HCT116 (cell line): ENCODE measurements around the gene LINGO3. TPM values are rescaled to one million over a fixed set of nuclear protein-coding genes. Genes with fewer than 3 reads are reported as not detected.

ENCODE experiments used
- ATAC-seq: fragments of 200-7000 bp; cut with Tn5 transposase; 2 replicates; pipeline ENCODE4 v1.9.1; 2020; ENCODE audit warnings: mild to moderate bottlenecking, moderate library complexity
- BruUV-seq: library from RNA; stranded (reverse); fragments of 400-500 nt; replicated peaks from 2 replicates; lab custom pipeline; 2021; lab: Mats Ljungman, UMichigan
- CTCF ChIA-PET: fragments of 300-600 bp; sonication (Branson Sonifier 250); formaldehyde crosslinking; loops from one replicate; lab custom pipeline; 2021; ENCODE audit warnings: antibody characterized with exemption; lab: Charles Lee
- POLR2A ChIA-PET: fragments of 300-600, 350-600 bp; sonication (Branson Sonifier 250); formaldehyde crosslinking; loops from one replicate; lab custom pipeline; 2021; ENCODE audit warnings: antibody characterized with exemption; lab: Charles Lee
- RAD21 ChIA-PET, 2 experiments: fragments of 300-600 bp; sonication (Branson Sonifier 250); formaldehyde crosslinking; loops; one replicate each; lab custom pipeline; 2023; ENCODE audit warnings: low total read pairs in 2 of 2; ENCODE audit not compliant: uncharacterized antibody in 2 of 2, unreplicated experiment in 2 of 2, low non-redundant PET in 1 of 2; lab: Charles Lee
- DNase-seq: peaks from one replicate; pipeline ENCODE4 v3.0.0-alpha.2; 2010; ENCODE audit warnings: low read depth, low spot score
- H2AFZ ChIP-seq: fragments of 200-600 bp; shearing (Covaris generic), sonication (generic); 2 replicates; pipeline ENCODE4 v1.6.1; 2017; ENCODE audit warnings: low read depth, mixed run types, mixed read lengths, antibody characterized with exemption, low read length; ENCODE audit not compliant: poor library complexity, severe bottlenecking
- H3K27ac ChIP-seq: 2 replicates; pipeline ENCODE4 v1.5.1; 2012; ENCODE audit warnings: low read depth, low read length
- H3K27me3 ChIP-seq: fragments of 200-600 bp; sonication (generic); 2 replicates; pipeline ENCODE4 v1.6.1; 2016; ENCODE audit warnings: mixed run types, low read length, mixed read lengths; ENCODE audit not compliant: insufficient read depth
- H3K36me3 ChIP-seq, 2 experiments: fragments of 200-500 bp in 1 of 2; fragments of 200-600 bp in 1 of 2; sonication (Bioruptor generic) in 1 of 2; sonication (generic) in 1 of 2; 2 replicates each; pipeline versions ENCODE4 v1.5.1 to v1.6.1; 2014 to 2016; ENCODE audit warnings: low read length in 2 of 2, inconsistent platforms in 1 of 2, mixed read lengths in 1 of 2, mixed run types in 1 of 2; ENCODE audit not compliant: insufficient read depth in 2 of 2, control insufficient read depth in 1 of 2
- H3K4me1 ChIP-seq, 2 experiments: fragments of 200-600 bp in 1 of 2; sonication (generic) in 1 of 2; 2 replicates each; pipeline versions ENCODE4 v1.5.1 to v1.6.1; 2012 to 2017; ENCODE audit warnings: low read length in 2 of 2, inconsistent platforms in 1 of 2, mild to moderate bottlenecking in 1 of 2, mixed read lengths in 1 of 2, mixed run types in 1 of 2, moderate library complexity in 1 of 2; ENCODE audit not compliant: insufficient read depth in 2 of 2, control insufficient read depth in 1 of 2
- H3K4me2 ChIP-seq: fragments of 200-600 bp; sonication (generic); 2 replicates; pipeline ENCODE4 v1.6.1; 2017; ENCODE audit warnings: mixed run types, low read length, mixed read lengths
- H3K4me3 ChIP-seq, 2 experiments: fragments of 200-600 bp in 1 of 2; sonication (generic) in 1 of 2; replicated peaks in 1 of 2; 2 replicates each; pipeline ENCODE4 v1.5.1; 2011 to 2016; ENCODE audit warnings: low read length in 2 of 2, control low read depth in 1 of 2, low read depth in 1 of 2, mild to moderate bottlenecking in 1 of 2, mixed read lengths in 1 of 2, mixed run types in 1 of 2
- H3K79me2 ChIP-seq: fragments of 200-600 bp; sonication (generic); 2 replicates; pipeline ENCODE4 v1.6.1; 2017; ENCODE audit warnings: mild to moderate bottlenecking, mixed run types, low read length, moderate library complexity, mixed read lengths; ENCODE audit not compliant: insufficient read depth
- H3K9ac ChIP-seq: fragments of 200-600 bp; sonication (generic); 2 replicates; pipeline ENCODE4 v1.6.1; 2016; ENCODE audit warnings: low read length, mixed read lengths
- H3K9me2 ChIP-seq: fragments of 200-600 bp; sonication (generic), shearing (Covaris generic); 2 replicates; pipeline ENCODE4 v1.6.1; 2017; ENCODE audit warnings: mixed run types, mild to moderate bottlenecking, moderate library complexity; ENCODE audit not compliant: insufficient read depth
- H3K9me3 ChIP-seq, 2 experiments: fragments of 200-500 bp in 1 of 2; fragments of 200-600 bp in 1 of 2; sonication (Bioruptor generic) in 1 of 2; sonication (generic) in 1 of 2; 2 replicates each; pipeline ENCODE4 v1.6.1; 2014 to 2017; ENCODE audit warnings: low read length in 2 of 2, mixed read lengths in 2 of 2, inconsistent platforms in 1 of 2, low read depth in 1 of 2, mild to moderate bottlenecking in 1 of 2, mixed run types in 1 of 2, moderate library complexity in 1 of 2; ENCODE audit not compliant: control insufficient read depth in 1 of 2, insufficient read depth in 1 of 2
- H4K20me1 ChIP-seq: fragments of 200-600 bp; sonication (generic), shearing (Covaris generic); 2 replicates; pipeline ENCODE4 v1.6.1; 2017; ENCODE audit warnings: mixed run types, mild to moderate bottlenecking, moderate library complexity; ENCODE audit not compliant: insufficient read depth
- CTCF ChIP-seq, 3 experiments: fragments of 200-600 bp in 1 of 3; sonication (generic) in 1 of 3; IDR thresholded peaks in 2 of 3; conservative IDR thresholded peaks in 1 of 3; 2 replicates each; pipeline ENCODE4 v1.5.1; 2012 to 2017; ENCODE audit warnings: low read depth in 2 of 3, low read length in 2 of 3, antibody characterized with exemption in 1 of 3, borderline replicate concordance in 1 of 3, control low read depth in 1 of 3, mild to moderate bottlenecking in 1 of 3, mixed read lengths in 1 of 3, mixed run types in 1 of 3, moderate library complexity in 1 of 3; ENCODE audit not compliant: insufficient read depth in 1 of 3
- FOSL1 ChIP-seq: IDR thresholded peaks from 2 replicates; pipeline ENCODE4 v1.6.1; 2012; ENCODE audit warnings: low read depth
- MAX ChIP-seq: IDR thresholded peaks from 2 replicates; pipeline ENCODE4 v1.6.1; 2012
- POLR2A ChIP-seq: IDR thresholded peaks from 2 replicates; pipeline ENCODE4 v1.7.0; 2011; ENCODE audit warnings: borderline replicate concordance; ENCODE audit not compliant: insufficient read depth, insufficient read length; ENCODE audit errors: extremely low read depth
- SIN3A ChIP-seq: IDR thresholded peaks from 2 replicates; pipeline ENCODE4 v1.6.1; 2012; ENCODE audit warnings: low read depth
- intact Hi-C: fragments of 100-400 bp; cut with micrococcal nuclease; formaldehyde crosslinking; loops from 2 replicates; pipeline ENCODE4 v1.10.0; 2022
- total RNA-seq: library from RNA; stranded (reverse); gene quantifications from one replicate; pipeline ENCODE4 v1.2.1, GENCODE V29; 2021; ENCODE audit not compliant: unreplicated experiment

The LINGO3 gene
- total RNA-seq, 1 experiment from 2014 or later, result not detected

GRCh38 chr19:2328401-2329148 is 20.6 kb upstream of the LINGO3 start, which contains the start of the genes LSM7 and SPPL2B (continued):
- TF ChIP-seq CTCF (IDR thresholded peaks at IDR 0.05 in 2 of 3, conservative IDR thresholded peaks at IDR 0.05 in 1 of 3; ENCODE audit: borderline replicate concordance in 1 of 3, insufficient read depth in 1 of 3, low read depth in 2 of 3, low read length in 2 of 3) (no peak), FOSL1 (no peak)

GRCh38 chr19:2327773-2328400 is 19.9 kb upstream of the LINGO3 start:
- peak; percentile 80 for ATAC-seq
- RAD21 ChIA-PET, result interaction anchor here in 1 of 2 experiments (0.6 to 1.1 kb wide), 2 partner anchors 53 to 283 kb away, joined by 4 read pairs; no protein-coding TSS in a partner anchor

More at GRCh38 chr19:2327773-2328400, 19.9 kb upstream of the LINGO3 start:
- peak overlapping the region; percentile 87 for H3K4me2 ChIP-seq
- CTCF ChIA-PET, result interaction anchor here (0.7 to 1.2 kb wide), 2 partner anchors 57 to 309 kb away, joined by 3 to 4 read pairs; no protein-coding TSS in a partner anchor
- H3K4me3 ChIP-seq, result peak overlapping the region; percentile 96
- H3K79me2 ChIP-seq, result peaks cover 75% of the 10 kb centered on the region
- no peaks in the 10 kb centered on the region for H3K27me3 ChIP-seq
- TF ChIP-seq MAX (peak; percentile 55), POLR2A (no peak), SIN3A (peak; percentile 36; the same call in 1 of the 2 replicates), CTCF (IDR thresholded peaks at IDR 0.05 in 2 of 3, conservative IDR thresholded peaks at IDR 0.05 in 1 of 3; ENCODE audit: borderline replicate concordance in 1 of 3, insufficient read depth in 1 of 3, low read depth in 2 of 3, low read length in 2 of 3) (no peak)
- peaks cover 19 to 28% of the 10 kb centered on the region in 2 experiments for H3K4me1 ChIP-seq
- H3K9ac ChIP-seq, result peak overlapping the region; percentile 96
- no peaks in the 10 kb centered on the region for H4K20me1 ChIP-seq
- no peak overlapping the region for H2AFZ ChIP-seq
- peak; percentile 61 for DNase-seq
- POLR2A ChIA-PET, result interaction anchor here (0.7 to 1.3 kb wide), 3 partner anchors 57 to 173 kb away, joined by 3 to 4 read pairs (median 3); partner anchors contain the start of gene GADD45B
- peak overlapping the region; percentile 98 for H3K27ac ChIP-seq
- H3K9me2 ChIP-seq, result no peaks in the 10 kb centered on the region
- no peaks in the 10 kb centered on the region for H3K9me3 ChIP-seq
- H3K36me3 ChIP-seq, result peaks cover 5 to 6% of the 10 kb centered on the region in 2 experiments; a peak in 2 of 4 replicates
- intact Hi-C loops, result loop anchor here (5.0 kb wide), 1 partner anchor 64 kb away; no protein-coding TSS in a partner anchor
- TSS peak; percentile 70 for BruUV-seq
